ENCODE data around the gene SOX10.

Gene SOX10

DNA sequence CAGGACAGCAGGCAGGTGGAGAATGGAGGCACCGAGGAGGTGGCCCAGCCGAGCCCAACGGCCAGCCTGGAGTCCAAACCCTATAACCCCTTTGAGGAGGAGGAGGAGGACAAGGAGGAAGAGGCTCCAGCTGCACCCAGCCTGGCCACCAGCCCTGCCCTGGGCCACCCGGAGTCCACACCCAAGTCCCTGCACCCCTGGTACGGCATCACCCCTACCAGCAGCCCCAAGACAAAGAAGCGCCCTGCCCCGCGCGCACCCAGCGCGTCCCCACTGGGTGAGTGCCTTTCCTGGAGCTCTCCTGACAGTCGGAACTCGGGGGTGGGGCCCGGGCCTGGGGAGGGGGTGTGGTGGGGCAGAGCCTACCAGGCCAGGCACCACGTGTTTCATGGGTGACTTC, 58.6 kb downstream of the SOX10 start:
- H3K4me3 ChIP-seq (ENCODE audit: low read length), result no peak overlapping the region
- H3K36me3 ChIP-seq (replicated peaks; ENCODE audit: low read depth, low read length), result peaks cover 8% of the 10 kb centered on the region
- H3K9ac ChIP-seq (ENCODE audit: low read length), result no peak overlapping the region
- H3K27me3 ChIP-seq (ENCODE audit: low read depth, low read length), result no peaks in the 10 kb centered on the region
- H3K9me3 ChIP-seq (ENCODE audit: insufficient read depth, low read length), result no peaks in the 10 kb centered on the region
- no peaks in the 10 kb centered on the region for H3K4me1 ChIP-seq (ENCODE audit: low read length)
- TF ChIP-seq, protein P1, sequence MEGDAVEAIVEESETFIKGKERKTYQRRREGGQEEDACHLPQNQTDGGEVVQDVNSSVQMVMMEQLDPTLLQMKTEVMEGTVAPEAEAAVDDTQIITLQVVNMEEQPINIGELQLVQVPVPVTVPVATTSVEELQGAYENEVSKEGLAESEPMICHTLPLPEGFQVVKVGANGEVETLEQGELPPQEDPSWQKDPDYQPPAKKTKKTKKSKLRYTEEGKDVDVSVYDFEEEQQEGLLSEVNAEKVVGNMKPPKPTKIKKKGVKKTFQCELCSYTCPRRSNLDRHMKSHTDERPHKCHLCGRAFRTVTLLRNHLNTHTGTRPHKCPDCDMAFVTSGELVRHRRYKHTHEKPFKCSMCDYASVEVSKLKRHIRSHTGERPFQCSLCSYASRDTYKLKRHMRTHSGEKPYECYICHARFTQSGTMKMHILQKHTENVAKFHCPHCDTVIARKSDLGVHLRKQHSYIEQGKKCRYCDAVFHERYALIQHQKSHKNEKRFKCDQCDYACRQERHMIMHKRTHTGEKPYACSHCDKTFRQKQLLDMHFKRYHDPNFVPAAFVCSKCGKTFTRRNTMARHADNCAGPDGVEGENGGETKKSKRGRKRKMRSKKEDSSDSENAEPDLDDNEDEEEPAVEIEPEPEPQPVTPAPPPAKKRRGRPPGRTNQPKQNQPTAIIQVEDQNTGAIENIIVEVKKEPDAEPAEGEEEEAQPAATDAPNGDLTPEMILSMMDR (IDR thresholded peaks at IDR 0.05; ENCODE audit: low read depth, low read length), result no peak
- no peak for TF ChIP-seq EZH2phosphoT487 (IDR thresholded peaks at IDR 0.05; ENCODE audit: low read depth)
- H3K27ac ChIP-seq (ENCODE audit: low read length), result no peak overlapping the region
- no peaks in the 10 kb centered on the region for H3K79me2 ChIP-seq (ENCODE audit: low read length)
- H2AFZ ChIP-seq (ENCODE audit: low read depth, low read length), result no peak overlapping the region
- H3K4me2 ChIP-seq (ENCODE audit: low read length), result no peak overlapping the region
- no peaks in the 10 kb centered on the region for H4K20me1 ChIP-seq (ENCODE audit: insufficient read depth, low read length)

DNA sequence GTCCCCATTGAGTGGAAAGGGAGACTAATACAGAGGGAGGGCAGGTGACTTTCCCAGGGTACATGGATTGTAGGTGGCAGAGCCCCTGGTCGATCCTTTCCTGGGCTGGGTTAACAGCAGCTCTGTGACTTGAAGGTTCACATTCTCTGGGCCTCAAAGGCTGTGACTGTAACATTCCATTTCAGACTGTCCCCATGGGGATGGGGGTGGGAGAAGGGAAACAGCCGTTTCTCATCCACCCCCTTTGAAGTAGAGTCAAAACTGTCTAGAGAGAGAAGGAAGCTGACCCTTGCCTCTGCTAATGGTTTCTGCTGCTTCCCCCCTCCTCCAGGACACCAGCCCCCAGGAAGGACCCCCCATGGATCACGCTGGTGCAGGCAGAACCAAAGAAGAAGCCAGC, 59.0 kb downstream of the SOX10 start:
- Histone ChIP-seq H3K4me3 (ENCODE audit: low read length) (no peak overlapping the region), H3K9me3 (ENCODE audit: insufficient read depth, low read length) (no peaks in the 10 kb centered on the region), H3K4me1 (ENCODE audit: low read length) (peaks cover 1% of the 10 kb centered on the region), H3K4me2 (ENCODE audit: low read length) (no peak overlapping the region), H2AFZ (ENCODE audit: low read depth, low read length) (no peak overlapping the region), H3K27ac (ENCODE audit: low read length) (no peak overlapping the region), H3K27me3 (ENCODE audit: low read depth, low read length) (no peaks in the 10 kb centered on the region), H3K36me3 (replicated peaks; ENCODE audit: low read depth, low read length) (peaks cover 8% of the 10 kb centered on the region), H3K79me2 (ENCODE audit: low read length) (no peaks in the 10 kb centered on the region), H3K9ac (ENCODE audit: low read length) (no peak overlapping the region), H4K20me1 (ENCODE audit: insufficient read depth, low read length) (no peaks in the 10 kb centered on the region)
- TF ChIP-seq EZH2phosphoT487 (IDR thresholded peaks at IDR 0.05; ENCODE audit: low read depth), result no peak
- TF ChIP-seq, protein P1 (IDR thresholded peaks at IDR 0.05; ENCODE audit: low read depth, low read length), result no peak

DNA sequence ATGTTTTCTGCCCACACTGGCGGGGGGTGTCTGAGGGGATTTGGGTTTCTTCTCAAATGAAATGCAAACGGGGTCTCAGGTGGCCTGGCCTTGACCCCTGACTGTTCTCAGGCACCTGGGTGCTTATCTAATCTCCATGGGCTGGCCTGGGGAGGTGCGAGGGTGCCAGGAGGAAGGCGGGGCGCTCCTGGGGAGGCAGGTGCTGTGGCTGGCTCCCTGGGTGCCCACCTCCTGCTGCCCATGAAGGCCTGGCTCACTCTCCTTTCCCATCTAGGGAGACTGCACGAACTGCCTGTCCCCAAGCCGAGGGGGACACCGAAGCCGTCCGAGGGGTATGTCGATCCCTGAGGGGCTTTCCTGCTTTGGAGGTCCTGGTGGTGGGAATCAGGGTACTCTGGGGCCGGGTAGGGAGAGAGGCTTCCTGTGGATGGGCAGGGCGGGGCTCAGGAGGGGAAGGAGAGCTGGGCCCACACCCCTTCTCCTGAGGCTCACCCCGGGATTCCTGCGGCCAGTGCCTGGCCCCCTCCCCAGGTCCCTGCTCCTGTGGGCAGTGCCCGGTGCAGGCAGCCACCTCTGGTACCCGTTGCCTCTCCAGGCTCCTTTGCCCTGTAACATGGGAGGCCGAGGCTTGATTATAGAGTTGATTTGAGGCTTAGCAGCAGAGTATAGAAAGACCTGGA, 59.8 kb downstream of the SOX10 start:
- Histone ChIP-seq H3K4me1 (ENCODE audit: low read length) (peaks cover 9% of the 10 kb centered on the region), H3K9ac (ENCODE audit: low read length) (no peak overlapping the region), H3K27me3 (ENCODE audit: low read depth, low read length) (no peaks in the 10 kb centered on the region), H3K9me3 (ENCODE audit: insufficient read depth, low read length) (no peaks in the 10 kb centered on the region), H3K79me2 (ENCODE audit: low read length) (no peaks in the 10 kb centered on the region), H2AFZ (ENCODE audit: low read depth, low read length) (no peak overlapping the region), H4K20me1 (ENCODE audit: insufficient read depth, low read length) (no peaks in the 10 kb centered on the region), H3K27ac (ENCODE audit: low read length) (no peak overlapping the region), H3K4me3 (ENCODE audit: low read length) (no peak overlapping the region), H3K4me2 (ENCODE audit: low read length) (no peak overlapping the region), H3K36me3 (replicated peaks; ENCODE audit: low read depth, low read length) (peaks cover 8% of the 10 kb centered on the region)
- TF ChIP-seq EZH2phosphoT487 (IDR thresholded peaks at IDR 0.05; ENCODE audit: low read depth), result no peak
- TF ChIP-seq, protein P1 (IDR thresholded peaks at IDR 0.05; ENCODE audit: low read depth, low read length), result no peak

DNA sequence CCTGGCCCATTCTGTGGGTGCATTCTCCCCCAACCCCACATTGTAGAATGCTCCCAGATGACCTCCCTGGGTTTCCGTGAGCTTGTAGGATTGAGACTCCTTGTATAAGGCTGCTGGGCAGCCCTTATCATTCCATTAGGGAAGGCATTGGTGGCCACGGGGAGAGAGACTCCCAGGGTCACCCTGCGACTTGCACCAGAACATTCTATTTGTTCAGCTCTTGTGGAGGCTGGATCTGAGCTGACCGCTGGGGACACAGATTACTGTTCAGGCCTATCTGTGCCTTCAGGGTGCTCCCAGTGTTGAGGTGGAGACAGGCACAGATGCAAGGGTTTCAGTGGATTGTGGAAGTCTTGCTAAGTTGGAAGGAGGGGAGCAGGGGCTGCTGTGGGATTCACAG, 60.4 kb downstream of the SOX10 start:
- H3K9me3 ChIP-seq (ENCODE audit: insufficient read depth, low read length), result no peaks in the 10 kb centered on the region
- H2AFZ ChIP-seq (ENCODE audit: low read depth, low read length), result no peak overlapping the region
- peaks cover 15% of the 10 kb centered on the region for H3K4me1 ChIP-seq (ENCODE audit: low read length)
- no peak overlapping the region for H3K9ac ChIP-seq (ENCODE audit: low read length)
- no peak overlapping the region for H3K4me3 ChIP-seq (ENCODE audit: low read length)
- peaks cover 7% of the 10 kb centered on the region for H3K36me3 ChIP-seq (replicated peaks; ENCODE audit: low read depth, low read length)
- no peak overlapping the region for H3K27ac ChIP-seq (ENCODE audit: low read length)
- no peaks in the 10 kb centered on the region for H3K27me3 ChIP-seq (ENCODE audit: low read depth, low read length)
- H3K4me2 ChIP-seq (ENCODE audit: low read length), result no peak overlapping the region
- no peaks in the 10 kb centered on the region for H4K20me1 ChIP-seq (ENCODE audit: insufficient read depth, low read length)
- TF ChIP-seq EZH2phosphoT487 (IDR thresholded peaks at IDR 0.05; ENCODE audit: low read depth), result no peak
- TF ChIP-seq, protein P1 (IDR thresholded peaks at IDR 0.05; ENCODE audit: low read depth, low read length), result no peak
- no peaks in the 10 kb centered on the region for H3K79me2 ChIP-seq (ENCODE audit: low read length)
